ELF-1 (cell line): ENCODE measurements around the gene WWP2.
A peak's percentile ranks its signal among the peaks of the same experiment; 100 is the strongest.
"Not testable (repeated sequence)": the region's sequence is repeated elsewhere in the genome, so short reads cannot be mapped to it uniquely, and the experiment has no call there.

Experiments used
- DNase-seq: peaks from one replicate; pipeline ENCODE4 v3.0.0-alpha.2; 2016; ENCODE audit warnings: low read depth, low spot score

The WWP2 gene

GRCh38 chr16:69941251-69942098, 179.3 kb downstream of the WWP2 start:
- no peak for DNase-seq

GRCh38 chr16:69942099-69942491, 180.0 kb downstream of the WWP2 start:
- no peak for DNase-seq

GRCh38 chr16:69942627-69943170, 180.6 kb downstream of the WWP2 start:
- DNase-seq, result peak; percentile 51

- peak; percentile 72 for DNase-seq
Observed at GRCh38 chr16:69943241-69944036, 181.3 kb downstream of the WWP2 start.

GRCh38 chr16:69950411-69950810, 188.3 kb downstream of the WWP2 start:
- DNase-seq, result not testable (repeated sequence)

GRCh38 chr16:69951017-69951671, 189.0 kb downstream of the WWP2 start, which contains the start of gene CLEC18A:
CLEC18A (plus strand) TSS chr16:69951334; CDS start chr16:69951367, 33 bp downstream.
- DNase-seq, result not testable (repeated sequence)

- DNase-seq, result not testable (repeated sequence)
Observed at GRCh38 chr16:69951672-69952031, 189.5 kb downstream of the WWP2 start.

- DNase-seq, result not testable (repeated sequence)
Observed at GRCh38 chr16:69952116-69952515, 190.0 kb downstream of the WWP2 start.

- not testable (repeated sequence) for DNase-seq
Observed at GRCh38 chr16:69952572-69953355, 190.6 kb downstream of the WWP2 start.

GRCh38 chr16:69954241-69954640, 192.1 kb downstream of the WWP2 start:
- not testable (repeated sequence) for DNase-seq

- not testable (repeated sequence) for DNase-seq
Observed at GRCh38 chr16:69963312-69963711, 201.2 kb downstream of the WWP2 start.

- DNase-seq, result peak; percentile 37
Observed at GRCh38 chr16:69964960-69965660, 203.0 kb downstream of the WWP2 start.

GRCh38 chr16:69965661-69966054, 203.5 kb downstream of the WWP2 start:
- DNase-seq, result peak; percentile 12

- DNase-seq, result not testable (repeated sequence)
Observed at GRCh38 chr16:69967688-69968087, 205.6 kb downstream of the WWP2 start.

- not testable (repeated sequence) for DNase-seq
Observed at GRCh38 chr16:69968125-69968524, 206.0 kb downstream of the WWP2 start.

GRCh38 chr16:69969657-69970056, 207.5 kb downstream of the WWP2 start:
- not testable (repeated sequence) for DNase-seq

- not testable (repeated sequence) for DNase-seq
Observed at GRCh38 chr16:69972120-69972519, 210.0 kb downstream of the WWP2 start.

GRCh38 chr16:69972935-69973334, 210.8 kb downstream of the WWP2 start:
- not testable (repeated sequence) for DNase-seq

- DNase-seq, result not testable (repeated sequence)
Observed at GRCh38 chr16:69985196-69985595, 223.1 kb downstream of the WWP2 start.
